ENCODE measurements around the gene CR2. TPM values are rescaled to one million over a fixed set of nuclear protein-coding genes. Genes with fewer than 3 reads are reported as not detected.

CR2 gene
- total RNA-seq, 4 donors from 2014 or later = 6.4 to 9.4 TPM; not detected in 2

- H3K4me3 ChIP-seq = no peak overlapping the region
Measured at GRCh38 chr1:207424570-207425131, 29.5 kb upstream of the CR2 start.

GRCh38 chr1:207427832-207428585 is 26.1 kb upstream of the CR2 start:
- H3K4me1 ChIP-seq = no peaks in the 10 kb centered on the region
- 93% methylated on average over 1 of the region's 1 CpG; no CpG with 5 or more reads in 1 of the 2 donors for WGBS, 2 donors (ENCODE audit: low coverage in 1 of 2)
- DNase-seq = no peak
- TF ChIP-seq POLR2AphosphoS5 (IDR thresholded peaks at IDR 0.05) (no peak), CTCF (IDR thresholded peaks at IDR 0.05) (no peak), POLR2A (IDR thresholded peaks at IDR 0.05) (no peak), EP300 (IDR thresholded peaks at IDR 0.05; ENCODE audit: low read depth) (no peak)
- intact Hi-C loops (cut with DNase I; ENCODE audit: low total_unique reads) = no loop called here
- no peak overlapping the region for H3K27ac ChIP-seq
- in situ Hi-C loops (cut with MboI; ENCODE audit: low pct_ligation_motif_present in 1 of 4, low pct_unique_long_range_greater_than_20kb in 1 of 4, low sequenced_read_pairs in 3 of 4) = no loop called here
- H3K4me3 ChIP-seq = no peak overlapping the region
- no peaks in the 10 kb centered on the region for H3K9me3 ChIP-seq
- no peaks in the 10 kb centered on the region for H3K36me3 ChIP-seq
- peaks cover 5% of the 10 kb centered on the region for H3K27me3 ChIP-seq

More at GRCh38 chr1:207424570-207425131, 29.5 kb upstream of the CR2 start:
- in situ Hi-C loops (cut with MboI; ENCODE audit: low pct_ligation_motif_present in 1 of 4, low pct_unique_long_range_greater_than_20kb in 1 of 4, low sequenced_read_pairs in 3 of 4) = loop anchor here in 1 of 4 donors (25.0 kb wide), 1 partner anchor 237 kb away; no protein-coding TSS in a partner anchor
- 73 to 80% methylated on average over 2 to 12 of the region's 17 CpGs for WGBS, 2 donors (ENCODE audit: low coverage in 1 of 2)
- TF ChIP-seq POLR2AphosphoS5 (IDR thresholded peaks at IDR 0.05) = no peak
- no peak for TF ChIP-seq POLR2A (IDR thresholded peaks at IDR 0.05)
- TF ChIP-seq EP300 (IDR thresholded peaks at IDR 0.05; ENCODE audit: low read depth) = no peak
- no peak for TF ChIP-seq CTCF (IDR thresholded peaks at IDR 0.05)
- Histone ChIP-seq H3K36me3 (no peaks in the 10 kb centered on the region), H3K4me1 (no peaks in the 10 kb centered on the region), H3K27me3 (peaks cover 5% of the 10 kb centered on the region), H3K27ac (no peak overlapping the region), H3K9me3 (no peaks in the 10 kb centered on the region)
- intact Hi-C loops (cut with DNase I; ENCODE audit: low total_unique reads) = no loop called here
- no peak for DNase-seq

- intact Hi-C loops (cut with DNase I; ENCODE audit: low total_unique reads) (no loop called here), in situ Hi-C loops (cut with MboI; ENCODE audit: low pct_ligation_motif_present in 1 of 4, low pct_unique_long_range_greater_than_20kb in 1 of 4, low sequenced_read_pairs in 3 of 4) (no loop called here)
- H3K36me3 ChIP-seq = no peaks in the 10 kb centered on the region
- no peak for TF ChIP-seq POLR2A (IDR thresholded peaks at IDR 0.05)
- TF ChIP-seq EP300 (IDR thresholded peaks at IDR 0.05; ENCODE audit: low read depth) = no peak
- no peak for TF ChIP-seq POLR2AphosphoS5 (IDR thresholded peaks at IDR 0.05)
- TF ChIP-seq CTCF (IDR thresholded peaks at IDR 0.05) = no peak
- WGBS, 2 donors (ENCODE audit: low coverage in 1 of 2) = 74 to 82% methylated on average over 2 of the region's 2 CpGs
- H3K4me3 ChIP-seq = no peak overlapping the region
- no peak for DNase-seq
- no peaks in the 10 kb centered on the region for H3K27me3 ChIP-seq
- H3K27ac ChIP-seq = no peak overlapping the region
- no peaks in the 10 kb centered on the region for H3K4me1 ChIP-seq
- no peaks in the 10 kb centered on the region for H3K9me3 ChIP-seq
Measured at GRCh38 chr1:207428783-207429182, 25.3 kb upstream of the CR2 start.

- in situ Hi-C loops (cut with MboI; ENCODE audit: low pct_ligation_motif_present in 1 of 4, low pct_unique_long_range_greater_than_20kb in 1 of 4, low sequenced_read_pairs in 3 of 4) = no loop called here
- WGBS, 2 donors (ENCODE audit: low coverage in 1 of 2) = 59 to 60% methylated on average over 1 to 2 of the region's 2 CpGs
- DNase-seq = no peak
- intact Hi-C loops (cut with DNase I; ENCODE audit: low total_unique reads) = no loop called here
- no peak overlapping the region for H3K4me3 ChIP-seq
- H3K27me3 ChIP-seq = no peaks in the 10 kb centered on the region
- no peak overlapping the region for H3K27ac ChIP-seq
- no peaks in the 10 kb centered on the region for H3K9me3 ChIP-seq
- no peaks in the 10 kb centered on the region for H3K4me1 ChIP-seq
- TF ChIP-seq CTCF (IDR thresholded peaks at IDR 0.05) (no peak), POLR2AphosphoS5 (IDR thresholded peaks at IDR 0.05) (no peak), POLR2A (IDR thresholded peaks at IDR 0.05) (no peak), EP300 (IDR thresholded peaks at IDR 0.05; ENCODE audit: low read depth) (no peak)
- H3K36me3 ChIP-seq = no peaks in the 10 kb centered on the region
Measured at GRCh38 chr1:207429963-207430362, 24.2 kb upstream of the CR2 start.

Data from transverse colon (tissue), 4 donors.